KMS-11 (cell line): Measurements from ENCODE around the gene TF.

Source experiments
- H2AFZ ChIP-seq: fragments of 200-600 bp; sonication (generic); 2 replicates; pipeline ENCODE4 v1.6.1; 2016; ENCODE audit warnings: antibody characterized with exemption, mixed run types, low read depth
- H3K27ac ChIP-seq: fragments of 200-600 bp; sonication (generic); 2 replicates; pipeline ENCODE4 v1.6.1; 2016; ENCODE audit warnings: mild to moderate bottlenecking, mixed run types
- H3K27me3 ChIP-seq: fragments of 200-600 bp; sonication (generic); 2 replicates; pipeline ENCODE4 v1.6.1; 2017; ENCODE audit warnings: mild to moderate bottlenecking, low read depth, mixed run types, moderate library complexity; ENCODE audit not compliant: insufficient read depth
- H3K36me3 ChIP-seq: fragments of 200-600 bp; sonication (generic); 2 replicates; pipeline ENCODE4 v1.6.1; 2017; ENCODE audit warnings: mild to moderate bottlenecking, mixed run types; ENCODE audit not compliant: insufficient read depth
- H3K4me1 ChIP-seq: fragments of 200-600 bp; sonication (generic); 2 replicates; pipeline ENCODE4 v1.6.1; 2016; ENCODE audit warnings: mild to moderate bottlenecking, low read depth, mixed run types; ENCODE audit not compliant: poor library complexity, severe bottlenecking
- H3K4me2 ChIP-seq: fragments of 200-600 bp; sonication (generic); 2 replicates; pipeline ENCODE4 v1.7.0; 2016; ENCODE audit warnings: mild to moderate bottlenecking, mixed run types
- H3K4me3 ChIP-seq: fragments of 200-600 bp; sonication (generic); IDR thresholded peaks from 2 replicates; pipeline ENCODE4 v1.6.1; 2017; ENCODE audit warnings: low read depth, low read length, mixed read lengths; ENCODE audit not compliant: insufficient read depth
- H3K79me2 ChIP-seq: fragments of 200-600 bp; sonication (generic); 2 replicates; pipeline ENCODE4 v1.6.1; 2016; ENCODE audit warnings: low read depth, mixed run types; ENCODE audit not compliant: insufficient read depth
- H3K9ac ChIP-seq: fragments of 200-600 bp; sonication (generic); 2 replicates; pipeline ENCODE4 v1.6.1; 2016; ENCODE audit warnings: mild to moderate bottlenecking, mixed run types
- H4K20me1 ChIP-seq: fragments of 200-600 bp; sonication (generic); 2 replicates; pipeline ENCODE4 v1.6.1; 2016; ENCODE audit warnings: mild to moderate bottlenecking, mixed run types; ENCODE audit not compliant: insufficient read depth
- CTCF ChIP-seq: fragments of 200-600 bp; sonication (generic); conservative IDR thresholded peaks from 2 replicates; pipeline ENCODE4 v1.6.1; 2017; ENCODE audit warnings: low read depth, mild to moderate bottlenecking, antibody characterized with exemption, low read length, moderate library complexity, mixed read lengths

TF gene

GRCh38 chr3:133825969-133826727, 80.0 kb downstream of the TF start:
- Histone ChIP-seq H3K4me2 (no peak overlapping the region), H3K4me1 (no peaks in the 10 kb centered on the region), H3K9ac (no peak overlapping the region), H4K20me1 (no peaks in the 10 kb centered on the region), H2AFZ (no peak overlapping the region), H3K36me3 (peaks cover 6% of the 10 kb centered on the region; the same call in 1 of the 2 replicates), H3K27me3 (no peaks in the 10 kb centered on the region), H3K4me3 (no peak overlapping the region), H3K27ac (no peak overlapping the region), H3K79me2 (no peaks in the 10 kb centered on the region)
- TF ChIP-seq CTCF: no peak

DNA sequence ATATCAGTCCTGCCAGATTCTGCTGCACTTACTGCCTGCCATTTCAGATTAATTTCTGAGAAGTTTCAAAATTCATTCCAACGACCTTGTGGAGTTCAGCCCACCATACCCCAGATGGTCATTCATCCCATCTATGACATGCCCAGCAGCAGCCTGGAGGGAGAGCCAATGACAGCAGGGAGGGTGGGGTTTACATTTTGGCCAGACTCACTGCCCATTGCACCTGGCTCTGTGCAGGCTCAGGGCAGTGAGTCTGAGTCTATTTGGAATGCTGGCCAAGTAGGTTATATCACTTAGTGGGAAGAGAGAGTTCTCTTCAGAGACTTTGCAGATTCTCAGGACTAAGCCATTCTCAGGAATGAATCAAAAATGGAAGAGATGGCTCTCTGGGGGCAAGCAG, 80.9 kb downstream of the TF start:
- Histone ChIP-seq H3K36me3 (no peaks in the 10 kb centered on the region; the same call in 1 of the 2 replicates), H3K27me3 (no peaks in the 10 kb centered on the region), H3K9ac (no peak overlapping the region), H3K4me2 (no peak overlapping the region), H4K20me1 (no peaks in the 10 kb centered on the region), H3K79me2 (no peaks in the 10 kb centered on the region), H3K4me1 (no peaks in the 10 kb centered on the region), H2AFZ (no peak overlapping the region), H3K4me3 (no peak overlapping the region), H3K27ac (no peak overlapping the region)
- no peak for TF ChIP-seq CTCF

- Histone ChIP-seq H3K4me3 (no peak overlapping the region), H3K27me3 (no peaks in the 10 kb centered on the region), H3K79me2 (no peaks in the 10 kb centered on the region), H3K4me2 (no peak overlapping the region), H2AFZ (no peak overlapping the region), H3K4me1 (no peaks in the 10 kb centered on the region), H3K9ac (no peak overlapping the region), H4K20me1 (no peaks in the 10 kb centered on the region), H3K27ac (no peak overlapping the region), H3K36me3 (no peaks in the 10 kb centered on the region; the same call in 1 of the 2 replicates)
- no peak for TF ChIP-seq CTCF
Observed at GRCh38 chr3:133827684-133828083, 81.5 kb downstream of the TF start.

GRCh38 chr3:133828576-133829309, 82.5 kb downstream of the TF start:
- H4K20me1 ChIP-seq: no peaks in the 10 kb centered on the region
- no peaks in the 10 kb centered on the region for H3K27me3 ChIP-seq
- H3K4me3 ChIP-seq: no peak overlapping the region
- H3K36me3 ChIP-seq: no peaks in the 10 kb centered on the region
- TF ChIP-seq CTCF: no peak
- no peaks in the 10 kb centered on the region for H3K79me2 ChIP-seq
- H2AFZ ChIP-seq: no peak overlapping the region
- no peak overlapping the region for H3K4me2 ChIP-seq
- no peak overlapping the region for H3K9ac ChIP-seq
- H3K4me1 ChIP-seq: no peaks in the 10 kb centered on the region
- H3K27ac ChIP-seq: no peak overlapping the region
